ENCODE measurements around the gene REPIN1.
"Not testable (repeated sequence)": the region's sequence is repeated elsewhere in the genome, so short reads cannot be mapped to it uniquely, and the experiment has no call there.

Gene REPIN1

GRCh38 chr7:150377635-150378034 lies 9.0 kb downstream of the REPIN1 start:
- DNase-seq, result no peak

DNA sequence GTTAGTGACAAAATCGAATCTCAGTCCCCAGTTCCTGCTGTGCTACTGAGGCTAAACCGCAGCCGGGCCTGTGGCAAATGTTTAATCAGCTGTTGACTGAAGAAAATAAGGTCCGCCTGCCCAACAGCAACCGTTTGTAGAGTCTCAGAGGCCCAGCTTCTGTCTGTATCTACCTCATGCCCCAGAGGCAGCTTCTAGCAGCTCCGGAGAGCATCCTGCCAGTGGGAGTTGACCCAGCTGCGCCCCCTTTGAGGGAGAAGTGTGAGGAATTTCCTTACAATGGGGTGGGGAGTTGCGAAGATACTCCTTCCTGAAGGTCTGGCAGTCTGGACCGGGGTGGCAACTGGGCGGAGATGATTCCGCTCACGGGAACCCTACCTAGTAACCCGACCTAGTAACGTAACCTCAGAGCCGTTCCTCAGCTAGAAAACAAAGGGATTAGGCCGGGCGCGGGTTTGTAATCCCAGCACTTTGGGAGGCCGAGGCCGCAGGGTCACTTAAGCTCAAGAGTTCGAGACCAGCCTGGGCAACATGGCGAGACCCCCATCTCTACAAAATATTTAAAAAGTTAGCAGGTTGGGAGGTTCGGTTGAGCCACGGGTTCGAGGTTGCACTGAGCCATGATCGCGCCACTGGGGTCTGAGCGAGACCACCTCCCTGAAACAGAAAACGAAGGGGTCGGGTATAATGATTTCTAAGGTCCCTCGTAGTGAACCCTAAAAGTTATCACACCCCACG lies 9.7 kb downstream of the REPIN1 start:
- peak; percentile 78 for DNase-seq

DNA sequence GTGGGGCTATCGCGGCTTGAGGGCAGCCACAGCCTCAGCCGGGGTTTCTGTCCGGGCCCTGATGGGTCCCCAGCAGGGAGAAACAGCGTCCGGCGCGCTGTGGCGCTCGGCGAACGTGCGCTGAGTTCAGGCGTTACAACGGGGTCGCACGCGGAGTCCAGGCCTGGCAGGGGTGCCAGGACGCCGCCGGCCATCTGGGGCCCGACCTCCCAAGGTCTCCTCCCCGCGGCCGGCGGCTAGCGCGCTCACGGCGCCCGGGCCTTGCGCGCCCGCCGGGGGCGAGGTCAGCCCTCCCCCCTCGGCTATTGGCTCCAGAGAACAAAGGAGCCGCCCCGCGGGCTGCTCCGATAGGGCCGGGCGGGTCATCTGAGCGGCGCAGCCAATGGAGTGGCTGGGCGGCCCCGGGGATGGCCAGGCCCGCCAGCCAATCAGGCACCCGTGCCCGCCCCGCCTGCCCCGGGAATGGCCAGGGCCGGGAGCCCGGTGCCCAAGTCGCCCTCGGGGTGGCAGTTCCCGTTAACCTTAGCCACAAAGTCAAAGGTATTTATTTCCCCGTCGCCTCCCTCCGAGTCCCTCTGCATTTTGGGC lies 10.3 kb downstream of the REPIN1 start, which contains the start of gene ZNF775:
Gene ZNF775 (plus strand): TSS at position 478 of the 588 bp plus-strand sequence. CDS start 9,141 bp downstream, outside the sequence.
- peak; percentile 85 for DNase-seq

DNA sequence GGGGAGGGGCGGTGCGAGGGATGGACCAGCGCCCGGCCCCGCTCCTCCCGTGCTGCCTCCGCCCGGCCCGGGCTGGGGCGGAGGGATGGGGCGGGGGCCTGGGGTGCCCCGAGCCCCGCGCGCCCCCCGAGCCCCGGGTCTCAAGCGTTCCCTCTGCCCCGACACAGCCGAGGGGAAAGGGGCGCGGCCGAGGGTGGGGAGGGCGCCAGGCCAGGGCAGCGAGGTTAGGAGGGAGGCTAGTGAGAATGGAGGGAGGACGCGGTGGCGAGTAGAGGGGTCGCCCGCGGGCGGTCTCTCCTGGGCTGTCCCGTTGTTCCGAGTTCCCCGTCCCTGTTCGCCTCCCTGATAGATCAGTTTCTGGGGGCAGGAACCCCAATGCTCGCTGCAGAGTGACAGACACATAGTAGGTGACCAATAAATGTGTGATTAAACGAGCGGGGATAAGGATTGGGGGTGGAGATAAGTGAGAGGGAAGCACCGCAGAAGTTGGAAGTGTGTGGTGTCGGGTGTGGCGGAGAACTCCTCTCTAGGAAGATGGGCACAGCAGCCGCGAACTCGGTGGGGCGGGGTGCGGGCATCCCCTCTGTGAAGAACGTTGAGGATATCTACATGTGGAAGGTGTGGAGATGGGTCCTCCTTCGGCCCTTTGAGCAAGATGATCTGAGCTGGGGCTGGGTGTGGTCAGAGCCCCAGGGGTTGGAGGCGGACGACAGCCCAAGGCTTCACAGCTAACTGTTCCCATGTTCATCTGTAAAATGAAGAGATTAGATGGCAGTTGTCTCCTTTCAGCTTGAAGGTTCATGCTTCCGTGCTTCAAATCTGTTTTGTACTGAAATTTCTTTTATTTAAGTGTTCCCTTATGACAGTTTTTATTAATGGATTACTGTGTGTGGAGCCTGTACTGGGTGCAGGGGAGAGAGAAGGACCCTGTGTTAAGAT lies 11.1 kb downstream of the REPIN1 start:
- DNase-seq, result no peak

GRCh38 chr7:150380463-150380862 lies 11.8 kb downstream of the REPIN1 start:
- DNase-seq, result no peak

DNA sequence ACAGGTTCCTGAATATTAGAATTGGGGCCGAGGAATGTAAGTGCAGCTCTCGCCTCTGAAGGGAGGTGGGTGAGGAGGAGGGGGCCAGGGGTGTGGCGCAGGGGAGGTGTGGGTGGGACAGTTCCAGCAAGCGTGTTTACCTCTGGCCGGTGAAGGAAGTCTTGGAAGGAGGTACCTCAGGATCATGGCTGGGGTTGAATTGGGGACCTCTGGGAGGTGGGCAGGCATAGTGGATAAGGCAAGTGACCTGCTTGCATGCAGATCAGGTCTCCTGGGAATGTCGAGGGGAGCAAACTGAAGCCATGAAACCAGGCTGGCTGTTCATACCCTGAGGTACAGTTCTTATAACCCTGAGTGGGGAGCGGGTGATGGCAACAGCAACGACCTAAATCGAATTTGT lies 12.5 kb downstream of the REPIN1 start:
- DNase-seq, result no peak

DNA sequence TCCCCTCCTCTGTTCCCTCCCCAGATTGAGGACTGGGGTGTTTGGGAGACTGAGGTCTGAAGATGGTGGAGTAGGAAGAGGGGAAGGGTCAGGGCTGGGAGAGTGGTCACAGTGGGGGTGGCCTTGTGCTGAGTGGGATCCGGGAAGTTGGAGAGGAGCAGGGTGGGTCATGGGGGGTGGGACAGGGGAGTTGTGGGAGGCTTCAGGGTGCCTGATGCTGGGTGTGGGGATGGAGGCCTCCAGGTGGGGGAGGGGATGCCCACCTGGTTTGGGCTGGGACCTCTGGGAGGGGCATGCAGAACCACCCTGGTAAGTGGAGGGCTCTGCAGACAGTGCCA lies 13.1 kb downstream of the REPIN1 start:
- no peak for DNase-seq

DNA sequence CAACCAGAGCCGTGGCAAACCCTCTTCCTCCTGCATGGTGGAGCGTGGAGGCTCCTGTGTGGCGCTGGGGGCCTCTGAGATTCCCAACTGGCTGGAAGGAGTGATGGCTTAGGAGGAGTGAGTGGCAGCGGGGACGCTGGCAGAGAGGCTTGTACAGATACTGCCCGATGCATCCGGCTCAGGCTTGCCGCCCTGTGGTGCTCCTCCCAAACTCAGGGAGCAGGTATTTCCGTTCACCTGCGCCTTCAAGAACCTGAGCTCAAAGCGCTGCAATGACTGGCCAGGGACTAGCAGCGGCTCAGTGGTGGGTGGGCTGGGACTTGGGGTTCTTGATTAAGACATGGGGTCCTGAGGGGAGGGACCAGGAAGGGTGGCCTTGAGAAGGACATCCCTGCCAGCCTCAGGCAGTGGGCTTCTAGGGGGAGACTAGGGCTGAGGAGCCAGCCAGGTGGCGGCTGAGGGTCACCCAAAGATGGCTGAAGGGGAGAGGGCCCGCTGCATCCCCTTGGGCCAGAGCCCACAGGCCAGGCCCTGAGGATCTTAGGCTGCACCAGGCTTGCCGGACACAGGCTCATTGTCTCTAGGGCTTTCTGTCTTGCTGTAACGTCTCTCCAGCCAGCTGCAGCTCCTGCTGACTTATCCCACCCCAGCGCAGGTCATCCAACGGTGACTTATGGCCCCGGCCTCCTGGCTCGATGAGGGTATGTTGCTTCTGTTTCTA lies 13.7 kb downstream of the REPIN1 start:
- DNase-seq, result no peak

- no peak for DNase-seq
Measured at GRCh38 chr7:150382844-150383225, 14.2 kb downstream of the REPIN1 start.

DNA sequence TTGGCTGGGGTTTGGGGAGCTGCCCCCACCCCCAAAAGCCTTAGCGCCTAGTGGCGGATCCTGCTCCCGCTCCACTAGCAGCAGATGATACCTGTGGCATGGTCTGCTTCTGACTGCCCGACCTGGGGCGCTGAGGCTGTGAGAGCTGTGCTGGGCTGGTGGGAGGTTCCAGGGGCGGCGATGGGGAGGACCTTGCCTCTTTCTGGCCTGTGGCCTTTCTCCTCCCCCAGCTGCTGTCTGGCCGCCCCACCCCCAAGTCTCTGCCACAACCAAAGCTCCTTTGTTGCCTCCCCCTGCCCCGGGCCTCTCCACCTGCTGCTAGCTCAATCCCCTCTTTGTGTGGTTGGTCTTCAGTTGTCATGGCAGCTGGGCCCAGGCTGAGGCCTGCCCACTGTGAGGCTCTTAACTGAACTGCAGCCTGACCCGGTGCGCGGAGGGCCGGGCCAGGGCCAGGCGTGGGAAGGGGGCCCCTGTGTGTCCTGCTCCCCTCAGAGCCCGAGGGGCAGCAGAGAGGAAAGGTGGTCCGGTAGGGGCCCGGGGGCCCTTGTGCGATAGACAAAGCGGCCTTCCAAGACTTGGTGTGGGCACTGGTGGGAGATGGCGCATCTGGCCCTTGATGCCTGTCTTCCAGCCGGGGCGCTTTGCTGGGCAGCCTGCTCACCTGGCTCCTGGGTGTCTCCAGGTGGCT lies 15.2 kb downstream of the REPIN1 start:
- DNase-seq, result peak; percentile 94

GRCh38 chr7:150384406-150385301 lies 16.0 kb downstream of the REPIN1 start:
- DNase-seq, result no peak

GRCh38 chr7:150385302-150385723 lies 16.7 kb downstream of the REPIN1 start:
- peak; percentile 31 for DNase-seq

GRCh38 chr7:150385884-150386283 lies 17.3 kb downstream of the REPIN1 start:
- DNase-seq, result not testable (repeated sequence)

GRCh38 chr7:150388306-150388705 lies 19.7 kb downstream of the REPIN1 start:
- no peak for DNase-seq

- peak; percentile 56 for DNase-seq
Measured at GRCh38 chr7:150388709-150389531, 20.3 kb downstream of the REPIN1 start.

DNA sequence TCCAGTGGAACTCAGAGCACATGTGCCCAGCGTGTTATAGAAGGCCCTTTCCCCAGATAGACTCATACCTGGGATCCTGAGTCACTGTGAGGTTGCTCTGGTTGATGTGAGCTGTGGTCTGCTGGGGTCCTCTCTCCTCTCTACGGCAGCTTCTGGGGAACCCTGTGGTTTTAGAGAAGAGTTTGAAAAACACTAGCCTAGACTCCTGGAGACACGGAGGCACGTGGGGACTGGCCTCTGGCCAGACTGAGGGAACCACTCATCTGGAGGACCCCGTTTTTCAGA lies 20.9 kb downstream of the REPIN1 start:
- DNase-seq, result no peak

GRCh38 chr7:150390205-150390604 lies 21.6 kb downstream of the REPIN1 start:
- no peak for DNase-seq

GRCh38 chr7:150393325-150393724 lies 24.7 kb downstream of the REPIN1 start:
- DNase-seq, result no peak

DNA sequence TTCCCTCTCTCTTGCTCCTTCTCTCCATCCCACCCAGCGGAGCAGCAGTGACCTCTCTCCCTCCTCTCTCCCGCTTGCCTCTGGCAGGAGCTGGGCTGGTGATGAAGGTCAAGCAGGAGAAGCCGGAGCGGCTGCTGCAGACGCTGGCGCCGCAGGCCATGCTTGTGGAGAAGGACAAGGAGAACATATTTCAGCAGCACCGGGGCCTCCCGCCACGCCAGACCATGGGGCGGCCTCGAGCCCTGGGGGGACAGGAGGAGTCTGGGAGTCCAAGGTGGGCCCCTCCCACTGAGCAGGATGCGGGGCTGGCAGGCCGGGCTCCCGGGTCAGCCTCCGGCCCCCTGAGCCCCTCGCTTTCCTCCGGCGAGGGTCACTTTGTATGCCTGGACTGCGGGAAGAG lies 27.8 kb downstream of the REPIN1 start:
- DNase-seq, result no peak

GRCh38 chr7:150396851-150397260 lies 28.2 kb downstream of the REPIN1 start:
- DNase-seq, result no peak
